ENCODE results near the gene BICD1. TPM values are rescaled to one million over a fixed set of nuclear protein-coding genes. Genes with fewer than 3 reads are reported as not detected.

Gene BICD1
- total RNA-seq, 1 experiment from 2014 or later: 41.3 TPM

DNA sequence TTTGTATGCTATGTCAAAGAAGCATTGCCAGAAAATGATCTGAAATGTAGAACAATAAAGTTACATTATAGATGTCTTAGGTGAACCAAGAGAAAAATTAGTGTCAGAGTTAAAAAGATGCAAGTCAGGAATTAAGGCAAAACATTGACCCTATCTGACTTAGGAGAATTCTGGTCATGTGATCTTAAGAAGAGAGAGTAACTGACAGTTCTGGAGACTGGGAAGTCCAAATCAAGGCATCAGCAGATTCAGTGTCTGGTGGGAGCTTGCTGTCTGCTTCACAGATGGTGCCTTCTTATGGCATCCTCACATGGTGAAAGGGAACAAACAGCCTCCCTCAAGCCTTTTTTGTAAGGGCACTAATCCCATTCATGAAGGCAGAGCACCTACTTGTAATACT, 42.8 kb downstream of the BICD1 start:
- DNase-seq: no peak
- Histone ChIP-seq H3K4me1 (replicated peaks; ENCODE audit: insufficient read depth) (no peaks in the 10 kb centered on the region), H3F3A (ENCODE audit: insufficient read depth, low read depth) (no peaks in the 10 kb centered on the region), H3K79me2 (ENCODE audit: low read depth) (0 out of 2 replicates have a peak, but pooled peaks cover 9% of the 10 kb centered on the region), H2AFZ (no peak overlapping the region), H3K9me3 (ENCODE audit: insufficient read depth, low read depth) (no peaks in the 10 kb centered on the region), H3K36me3 (ENCODE audit: low read depth) (no peaks in the 10 kb centered on the region), H3K9me2 (ENCODE audit: insufficient read depth) (no peaks in the 10 kb centered on the region), H4K20me1 (ENCODE audit: insufficient read depth) (no peaks in the 10 kb centered on the region), H3K4me2 (no peak overlapping the region), H3K27me3 (ENCODE audit: insufficient read depth, low read depth) (no peaks in the 10 kb centered on the region), H3K27ac (no peak overlapping the region), H3K4me3 (no peak overlapping the region)
- no TSS peak for BruUV-seq (replicated peaks)
- TF ChIP-seq EZH2 (IDR thresholded peaks at IDR 0.05; ENCODE audit: low read depth): no peak
- TF ChIP-seq, protein P1, sequence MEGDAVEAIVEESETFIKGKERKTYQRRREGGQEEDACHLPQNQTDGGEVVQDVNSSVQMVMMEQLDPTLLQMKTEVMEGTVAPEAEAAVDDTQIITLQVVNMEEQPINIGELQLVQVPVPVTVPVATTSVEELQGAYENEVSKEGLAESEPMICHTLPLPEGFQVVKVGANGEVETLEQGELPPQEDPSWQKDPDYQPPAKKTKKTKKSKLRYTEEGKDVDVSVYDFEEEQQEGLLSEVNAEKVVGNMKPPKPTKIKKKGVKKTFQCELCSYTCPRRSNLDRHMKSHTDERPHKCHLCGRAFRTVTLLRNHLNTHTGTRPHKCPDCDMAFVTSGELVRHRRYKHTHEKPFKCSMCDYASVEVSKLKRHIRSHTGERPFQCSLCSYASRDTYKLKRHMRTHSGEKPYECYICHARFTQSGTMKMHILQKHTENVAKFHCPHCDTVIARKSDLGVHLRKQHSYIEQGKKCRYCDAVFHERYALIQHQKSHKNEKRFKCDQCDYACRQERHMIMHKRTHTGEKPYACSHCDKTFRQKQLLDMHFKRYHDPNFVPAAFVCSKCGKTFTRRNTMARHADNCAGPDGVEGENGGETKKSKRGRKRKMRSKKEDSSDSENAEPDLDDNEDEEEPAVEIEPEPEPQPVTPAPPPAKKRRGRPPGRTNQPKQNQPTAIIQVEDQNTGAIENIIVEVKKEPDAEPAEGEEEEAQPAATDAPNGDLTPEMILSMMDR (conservative IDR thresholded peaks at IDR 0.05): no peak
- POLR2A ChIA-PET (ENCODE audit: unreplicated experiment): no interaction called here
- intact Hi-C loops (cut with micrococcal nuclease; ENCODE audit: unreplicated experiment): no loop called here
- CTCF ChIA-PET: no interaction called here

DNA sequence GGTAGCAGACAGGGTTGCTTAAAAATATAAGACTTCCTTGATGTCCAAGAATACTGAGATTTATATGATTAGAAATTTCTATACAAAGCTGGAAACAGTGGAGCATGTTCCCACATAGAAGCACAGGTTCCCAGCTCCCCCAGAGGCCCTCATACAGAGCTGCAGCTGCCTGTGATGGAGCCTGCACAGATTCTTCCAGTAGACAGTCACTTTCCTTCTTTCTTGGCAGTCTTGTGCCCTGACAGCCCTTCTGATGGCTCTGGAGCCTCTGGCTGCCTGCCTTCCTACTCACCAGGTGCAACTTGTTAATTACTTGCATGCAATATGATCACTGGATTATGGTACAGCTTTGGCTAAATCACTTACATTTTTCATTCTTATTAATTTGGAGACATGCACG, 44.4 kb downstream of the BICD1 start:
- Histone ChIP-seq H3K9me3 (ENCODE audit: insufficient read depth, low read depth) (no peaks in the 10 kb centered on the region), H3K27ac (no peak overlapping the region), H3F3A (ENCODE audit: insufficient read depth, low read depth) (no peaks in the 10 kb centered on the region), H3K79me2 (ENCODE audit: low read depth) (0 out of 2 replicates have a peak, but pooled peaks cover 1% of the 10 kb centered on the region), H4K20me1 (ENCODE audit: insufficient read depth) (no peaks in the 10 kb centered on the region), H3K4me2 (no peak overlapping the region), H3K4me3 (no peak overlapping the region), H3K9me2 (ENCODE audit: insufficient read depth) (no peaks in the 10 kb centered on the region), H2AFZ (no peak overlapping the region), H3K36me3 (ENCODE audit: low read depth) (no peaks in the 10 kb centered on the region), H3K4me1 (replicated peaks; ENCODE audit: insufficient read depth) (no peaks in the 10 kb centered on the region), H3K27me3 (ENCODE audit: insufficient read depth, low read depth) (no peaks in the 10 kb centered on the region)
- DNase-seq: no peak
- CTCF ChIA-PET: no interaction called here
- intact Hi-C loops (cut with micrococcal nuclease; ENCODE audit: unreplicated experiment): no loop called here
- TF ChIP-seq EZH2 (IDR thresholded peaks at IDR 0.05; ENCODE audit: low read depth): no peak
- POLR2A ChIA-PET (ENCODE audit: unreplicated experiment): no interaction called here
- no TSS peak for BruUV-seq (replicated peaks)

DNA sequence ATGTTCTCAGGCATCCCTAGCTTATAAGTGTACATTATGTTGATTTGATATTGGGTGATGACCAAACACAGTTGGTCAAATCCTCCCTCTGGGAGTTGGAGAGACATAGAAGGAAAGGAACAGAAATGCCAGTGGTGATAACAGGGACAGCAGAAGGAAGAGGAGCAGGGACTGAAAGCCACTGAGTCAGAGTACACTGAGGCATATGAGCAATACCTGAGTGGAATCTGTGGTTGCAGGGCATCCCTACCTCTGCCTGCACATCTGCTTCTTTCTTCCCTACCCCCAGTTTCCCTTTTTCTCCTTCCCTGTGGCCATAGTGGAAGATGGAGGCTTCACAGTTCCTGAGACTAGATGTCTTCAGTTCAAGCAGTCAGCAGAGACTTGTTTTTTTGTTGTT, 44.9 kb downstream of the BICD1 start:
- Histone ChIP-seq H3K9me2 (ENCODE audit: insufficient read depth) (no peaks in the 10 kb centered on the region), H3K4me3 (no peak overlapping the region), H3K36me3 (ENCODE audit: low read depth) (no peaks in the 10 kb centered on the region), H3K4me2 (no peak overlapping the region), H3K4me1 (replicated peaks; ENCODE audit: insufficient read depth) (no peaks in the 10 kb centered on the region), H3K79me2 (ENCODE audit: low read depth) (no peaks in the 10 kb centered on the region), H3K9me3 (ENCODE audit: insufficient read depth, low read depth) (no peaks in the 10 kb centered on the region), H4K20me1 (ENCODE audit: insufficient read depth) (no peaks in the 10 kb centered on the region), H2AFZ (no peak overlapping the region), H3K27me3 (ENCODE audit: insufficient read depth, low read depth) (no peaks in the 10 kb centered on the region), H3F3A (ENCODE audit: insufficient read depth, low read depth) (no peaks in the 10 kb centered on the region), H3K27ac (no peak overlapping the region)
- TF ChIP-seq, protein P1 (conservative IDR thresholded peaks at IDR 0.05): no peak
- TF ChIP-seq EZH2 (IDR thresholded peaks at IDR 0.05; ENCODE audit: low read depth): no peak
- no TSS peak for BruUV-seq (replicated peaks)
- no peak for DNase-seq
- intact Hi-C loops (cut with micrococcal nuclease; ENCODE audit: unreplicated experiment): no loop called here
- CTCF ChIA-PET: no interaction called here
- POLR2A ChIA-PET (ENCODE audit: unreplicated experiment): no interaction called here

DNA sequence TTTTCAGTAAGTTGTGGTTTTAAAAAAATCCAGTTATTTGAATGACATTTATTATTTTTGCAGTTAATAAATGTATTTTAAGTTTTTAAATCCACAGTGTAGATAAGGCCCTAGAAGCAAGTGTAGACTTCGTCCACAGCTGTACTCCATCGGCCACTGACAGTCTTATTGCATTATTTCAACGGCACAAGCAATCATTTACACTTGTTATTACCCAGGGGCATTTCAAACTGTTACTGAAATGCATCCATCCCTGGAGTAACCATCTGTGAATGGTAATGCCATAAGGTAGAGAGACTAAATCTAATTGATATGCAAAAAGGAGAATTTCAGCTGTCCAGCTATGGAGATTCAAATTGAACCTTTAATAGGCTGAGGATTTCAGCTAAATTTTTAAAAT, 48.4 kb downstream of the BICD1 start:
- no peaks in the 10 kb centered on the region for H4K20me1 ChIP-seq (ENCODE audit: insufficient read depth)
- intact Hi-C loops (cut with micrococcal nuclease; ENCODE audit: unreplicated experiment): no loop called here
- H3K4me3 ChIP-seq: no peak overlapping the region
- no peaks in the 10 kb centered on the region for H3K27me3 ChIP-seq (ENCODE audit: insufficient read depth, low read depth)
- H3K79me2 ChIP-seq (ENCODE audit: low read depth): no peaks in the 10 kb centered on the region
- H3K9me3 ChIP-seq (ENCODE audit: insufficient read depth, low read depth): no peaks in the 10 kb centered on the region
- H3K4me2 ChIP-seq: no peak overlapping the region
- H3K9me2 ChIP-seq (ENCODE audit: insufficient read depth): no peaks in the 10 kb centered on the region
- ChIA-PET CTCF (no interaction called here), POLR2A (ENCODE audit: unreplicated experiment) (no interaction called here)
- H3K4me1 ChIP-seq (replicated peaks; ENCODE audit: insufficient read depth): no peaks in the 10 kb centered on the region
- no peaks in the 10 kb centered on the region for H3F3A ChIP-seq (ENCODE audit: insufficient read depth, low read depth)
- no peak for TF ChIP-seq EZH2 (IDR thresholded peaks at IDR 0.05; ENCODE audit: low read depth)
- TF ChIP-seq, protein P1 (conservative IDR thresholded peaks at IDR 0.05): no peak
- DNase-seq: no peak
- no TSS peak for BruUV-seq (replicated peaks)
- no peaks in the 10 kb centered on the region for H3K36me3 ChIP-seq (ENCODE audit: low read depth)
- no peak overlapping the region for H2AFZ ChIP-seq
- no peak overlapping the region for H3K27ac ChIP-seq

All from PC-9 (cell line).